ENCODE measurements around the gene RNF217.

RNF217 gene

GRCh38 chr6:125102411-125102810, 140.2 kb downstream of the RNF217 start:
- DNase-seq = no peak
- no peak overlapping the region for H3K4me3 ChIP-seq (ENCODE audit: low read depth, low read length)
- no peak for TF ChIP-seq CTCF (IDR thresholded peaks at IDR 0.05; ENCODE audit: low read depth, low read length)
- no peaks in the 10 kb centered on the region for H3K27me3 ChIP-seq (ENCODE audit: insufficient read depth, low read depth, severe bottlenecking)
- no peaks in the 10 kb centered on the region for H3K36me3 ChIP-seq
- H3K9me3 ChIP-seq (ENCODE audit: severe bottlenecking) = no peaks in the 10 kb centered on the region
- no peak overlapping the region for H3K27ac ChIP-seq

GRCh38 chr6:125102891-125103290, 140.7 kb downstream of the RNF217 start:
- Histone ChIP-seq H3K9me3 (ENCODE audit: severe bottlenecking) (no peaks in the 10 kb centered on the region), H3K27ac (no peak overlapping the region)
- no peak for DNase-seq

GRCh38 chr6:125104425-125104824, 142.2 kb downstream of the RNF217 start:
- Histone ChIP-seq H3K27ac (0 out of 2 replicates have a peak overlapping the region, but pooled peaks have one; percentile 7), H3K4me3 (ENCODE audit: low read depth, low read length) (peak overlapping the region; percentile 12; the same call in 1 of the 2 replicates), H3K36me3 (no peaks in the 10 kb centered on the region), H3K9me3 (ENCODE audit: severe bottlenecking) (no peaks in the 10 kb centered on the region), H3K27me3 (ENCODE audit: insufficient read depth, low read depth, severe bottlenecking) (no peaks in the 10 kb centered on the region)
- DNase-seq = no peak
- no peak for TF ChIP-seq CTCF (IDR thresholded peaks at IDR 0.05; ENCODE audit: low read depth, low read length)

More at GRCh38 chr6:125102891-125103290, 140.7 kb downstream of the RNF217 start:
- no peak for TF ChIP-seq CTCF (IDR thresholded peaks at IDR 0.05; ENCODE audit: low read depth, low read length)
- H3K27me3 ChIP-seq (ENCODE audit: insufficient read depth, low read depth, severe bottlenecking) = no peaks in the 10 kb centered on the region
- H3K36me3 ChIP-seq = no peaks in the 10 kb centered on the region
- H3K4me3 ChIP-seq (ENCODE audit: low read depth, low read length) = no peak overlapping the region

- H3K27ac ChIP-seq = no peak overlapping the region
- DNase-seq = no peak
- H3K4me3 ChIP-seq (ENCODE audit: low read depth, low read length) = no peak overlapping the region
- no peaks in the 10 kb centered on the region for H3K36me3 ChIP-seq
- H3K27me3 ChIP-seq (ENCODE audit: insufficient read depth, low read depth, severe bottlenecking) = no peaks in the 10 kb centered on the region
- no peak for TF ChIP-seq CTCF (IDR thresholded peaks at IDR 0.05; ENCODE audit: low read depth, low read length)
- H3K9me3 ChIP-seq (ENCODE audit: severe bottlenecking) = peaks cover 8% of the 10 kb centered on the region
Observed at GRCh38 chr6:125107048-125107447, 144.8 kb downstream of the RNF217 start.

GRCh38 chr6:125107896-125108295, 145.7 kb downstream of the RNF217 start:
- Histone ChIP-seq H3K27ac (no peak overlapping the region), H3K36me3 (no peaks in the 10 kb centered on the region), H3K9me3 (ENCODE audit: severe bottlenecking) (peaks cover 12% of the 10 kb centered on the region), H3K4me3 (ENCODE audit: low read depth, low read length) (no peak overlapping the region), H3K27me3 (ENCODE audit: insufficient read depth, low read depth, severe bottlenecking) (no peaks in the 10 kb centered on the region)
- DNase-seq = no peak
- no peak for TF ChIP-seq CTCF (IDR thresholded peaks at IDR 0.05; ENCODE audit: low read depth, low read length)

- H3K36me3 ChIP-seq = no peaks in the 10 kb centered on the region
Observed at GRCh38 chr6:125110056-125110455, 147.8 kb downstream of the RNF217 start.

More at GRCh38 chr6:125110056-125110455, 147.8 kb downstream of the RNF217 start:
- no peak overlapping the region for H3K4me3 ChIP-seq (ENCODE audit: low read depth, low read length)
- no peak overlapping the region for H3K27ac ChIP-seq
- DNase-seq = no peak
- no peaks in the 10 kb centered on the region for H3K27me3 ChIP-seq (ENCODE audit: insufficient read depth, low read depth, severe bottlenecking)
- TF ChIP-seq CTCF (IDR thresholded peaks at IDR 0.05; ENCODE audit: low read depth, low read length) = no peak
- H3K9me3 ChIP-seq (ENCODE audit: severe bottlenecking) = peaks cover 14% of the 10 kb centered on the region
